Adrenal gland (tissue), 12 donors: ENCODE results near the gene VPS8. TPM values are rescaled to one million over a fixed set of nuclear protein-coding genes. Genes with fewer than 3 reads are reported as not detected.
A peak's percentile ranks its signal among the peaks of the same experiment; 100 is the strongest.

Source experiments
- DNase-seq, 7 donors: peaks; one replicate each; pipeline ENCODE4 v3.0.0-alpha.2; 2019 to 2020
- H3K27ac ChIP-seq, 5 donors: fragments of 200-600 bp; sonication (generic) in 4 of 5; 1 replicate in 3 of 5; 2 replicates in 2 of 5; pipeline versions ENCODE4 v1.5.1 to v1.8.0; 2016 to 2020; ENCODE audit warnings: mild to moderate bottlenecking in 1 of 5
- H3K27me3 ChIP-seq: fragments of 200-600 bp; 2 replicates; pipeline ENCODE4 v1.8.0; 2021
- H3K36me3 ChIP-seq, 2 donors: fragments of 200-600 bp; replicated peaks in 1 of 2; 1 replicate in 1 of 2; 2 replicates in 1 of 2; pipeline versions ENCODE4 v1.5.1 to v1.8.0; 2018 to 2022
- H3K4me1 ChIP-seq, 2 donors: fragments of 200-600 bp; replicated peaks in 1 of 2; 1 replicate in 1 of 2; 2 replicates in 1 of 2; pipeline versions ENCODE4 v1.5.1 to v1.8.0; 2018 to 2021
- H3K4me3 ChIP-seq, 4 donors: fragments of 200-600 bp; sonication (generic) in 3 of 4; one replicate each; pipeline ENCODE4 v1.5.1; 2016 to 2018
- H3K9me3 ChIP-seq, 3 donors: fragments of 200-600 bp; sonication (generic) in 1 of 3; replicated peaks in 1 of 3; 1 replicate in 2 of 3; 2 replicates in 1 of 3; pipeline versions ENCODE4 v1.5.1 to v1.8.0; 2016 to 2021
- CTCF ChIP-seq, 6 experiments: fragments of 450-650 bp in 4 of 6; fragments of 200-600 bp in 2 of 6; sonication (generic) in 1 of 6; IDR thresholded peaks; 1 replicate in 5 of 6; 2 replicates in 1 of 6; pipeline versions ENCODE4 v1.5.1 to v1.8.0; 2016 to 2021; ENCODE audit warnings: antibody characterized with exemption in 6 of 6, mild to moderate bottlenecking in 2 of 6, moderate library complexity in 1 of 6
- POLR2A ChIP-seq, 2 donors: fragments of 450-650 bp; IDR thresholded peaks; one replicate each; pipeline ENCODE4 v1.6.1; 2017; ENCODE audit warnings: antibody characterized with exemption in 2 of 2, mild to moderate bottlenecking in 2 of 2, moderate library complexity in 1 of 2
- WGBS, 4 donors: extraction: QIAGEN DNeasy Blood & Tissue Kit in 2 of 4; methylation state at CpG; one replicate each; pipeline versions ENCODE4 v1.1.5 to v1.1.7; 2013 to 2017; 5-methylcytosine and 5-hydroxymethylcytosine counted together
- intact Hi-C, 2 donors: fragments of 100-400 bp; cut with DNase I; formaldehyde crosslinking; loops; one replicate each; pipeline versions ENCODE4 v1.14.1 to v1.15.0; 2022 to 2023
- polyA plus RNA-seq, 3 donors: library from polyadenylated mRNA; stranded (reverse); fragments of 200-250 nt in 2 of 3; fragments of 350-450 nt in 1 of 3; fragmentation: Illumina TruSeq in 1 of 3; extraction: RNeasy Lipid Tissue Mini Kit (QIAGEN cat#74804) in 1 of 3; gene quantifications; one replicate each; pipeline ENCODE4 v1.2.3, GENCODE V29; 2013 to 2014
- total RNA-seq, 9 donors: library from RNA; depleted of rRNA in 4 of 9; stranded (reverse); fragments of >200 nt in 4 of 9; fragments of 120-200 nt in 1 of 9; fragmentation: NEBNext Ultra II Directional in 1 of 9; extraction: Animal tissue kit (Norgen Biotek cat#: 25700) in 1 of 9; gene quantifications; one replicate each; pipeline versions ENCODE4 v1.1.0 to v1.2.4, GENCODE V29; 2013 to 2023
- donor health status: healthy with polysubstance abuse.
- donor health status: Bipolar disorder and iron deficiency.
- donor health status: DM: yes; HTN: yes; CAD: no.
- donor health status: DM: no; HTN: no; CAD: no.
- donor health status: DM: no; HTN: no; CAD: no.
- donor health status: DM: yes; HTN: yes; CAD: no.

The VPS8 gene
- total and polyA plus RNA-seq, 12 donors, result 17.6 to 96.4 (median 33.9) TPM

GRCh38 chr3:184765730-184766074 lies 46.3 kb upstream of the VPS8 start:
- no peaks in the 10 kb centered on the region for H3K27me3 ChIP-seq
- H3K9me3 ChIP-seq, result no peaks in the 10 kb centered on the region
- 74 to 82% (median 76%) methylated on average over 6 to 7 of the region's 7 CpGs for WGBS, 4 donors
- H3K4me1 ChIP-seq, result peaks cover 0 to 10% of the 10 kb centered on the region in 2 donors
- no peaks in the 10 kb centered on the region for H3K36me3 ChIP-seq
- no peak overlapping the region for H3K27ac ChIP-seq
- TF ChIP-seq POLR2A (IDR thresholded peaks at IDR 0.05) (no peak), CTCF (IDR thresholded peaks at IDR 0.05) (no peak)
- intact Hi-C loops, result no loop called here
- no peak overlapping the region for H3K4me3 ChIP-seq
- DNase-seq, result peak in 1 of 7 donors; percentile 17

GRCh38 chr3:184766555-184767261 lies 45.3 kb upstream of the VPS8 start:
- no peak overlapping the region for H3K4me3 ChIP-seq
- H3K36me3 ChIP-seq, result no peaks in the 10 kb centered on the region
- no peak for TF ChIP-seq CTCF (IDR thresholded peaks at IDR 0.05)
- TF ChIP-seq POLR2A (IDR thresholded peaks at IDR 0.05), result no peak
- DNase-seq, result no peak
- no peaks in the 10 kb centered on the region for H3K27me3 ChIP-seq
- no peaks in the 10 kb centered on the region for H3K9me3 ChIP-seq
- no peaks in the 10 kb centered on the region for H3K4me1 ChIP-seq
- intact Hi-C loops, result no loop called here
- H3K27ac ChIP-seq, result no peak overlapping the region
- WGBS, 4 donors, result 82 to 90% (median 85%) methylated on average over 4 of the region's 4 CpGs

- TF ChIP-seq CTCF (IDR thresholded peaks at IDR 0.05) (no peak), POLR2A (IDR thresholded peaks at IDR 0.05) (no peak)
- DNase-seq, result no peak
- no peaks in the 10 kb centered on the region for H3K36me3 ChIP-seq
- no peak overlapping the region for H3K4me3 ChIP-seq
- WGBS, 4 donors, result 79 to 94% (median 85%) methylated on average over 10 to 12 of the region's 12 CpGs
- H3K9me3 ChIP-seq, result no peaks in the 10 kb centered on the region
- intact Hi-C loops, result no loop called here
- no peak overlapping the region for H3K27ac ChIP-seq
- no peaks in the 10 kb centered on the region for H3K4me1 ChIP-seq
- no peaks in the 10 kb centered on the region for H3K27me3 ChIP-seq
These were observed 44.6 kb upstream of the VPS8 start for GRCh38 chr3:184767377-184767776.

- TF ChIP-seq CTCF (IDR thresholded peaks at IDR 0.05) (no peak), POLR2A (IDR thresholded peaks at IDR 0.05) (no peak)
- DNase-seq, result no peak
- intact Hi-C loops, result loop anchor here in 1 of 2 donors (10.0 kb wide), 1 partner anchor 45 kb away; no protein-coding TSS in a partner anchor
These were observed 42.4 kb upstream of the VPS8 start for GRCh38 chr3:184769382-184770170.

More at GRCh38 chr3:184769382-184770170, 42.4 kb upstream of the VPS8 start:
- Histone ChIP-seq H3K4me3 (no peak overlapping the region), H3K9me3 (no peaks in the 10 kb centered on the region), H3K4me1 (no peaks in the 10 kb centered on the region), H3K27me3 (no peaks in the 10 kb centered on the region), H3K36me3 (no peaks in the 10 kb centered on the region), H3K27ac (no peak overlapping the region)
- 84 to 90% (median 87%) methylated on average over 20 to 26 of the region's 26 CpGs for WGBS, 4 donors
